ENCODE results near the gene ZSCAN30. TPM values are rescaled to one million over a fixed set of nuclear protein-coding genes. Genes with fewer than 3 reads are reported as not detected.

Gene ZSCAN30
- total RNA-seq, 1 experiment from 2014 or later = 21.9 TPM

GRCh38 chr18:35245719-35246317 lies 44.2 kb downstream of the ZSCAN30 start (continued):
- TF ChIP-seq FOXJ3 (CRISPR knock-in tag; IDR thresholded peaks at IDR 0.05; ENCODE audit: borderline replicate concordance) (no peak), GTF2I (CRISPR knock-in tag; conservative IDR thresholded peaks at IDR 0.05) (no peak), GRHL2 (CRISPR knock-in tag; IDR thresholded peaks at IDR 0.05; ENCODE audit: insufficient replicate concordance, severe bottlenecking) (no peak), ZNF121 (CRISPR knock-in tag; IDR thresholded peaks at IDR 0.05) (no peak), ZNF138 (CRISPR knock-in tag; conservative IDR thresholded peaks at IDR 0.05) (no peak), SOX15 (CRISPR knock-in tag; IDR thresholded peaks at IDR 0.05) (no peak), CREM (CRISPR knock-in tag; IDR thresholded peaks at IDR 0.05) (no peak), ZNF532 (CRISPR knock-in tag; IDR thresholded peaks at IDR 0.05; ENCODE audit: borderline replicate concordance) (no peak), MXD4 (CRISPR knock-in tag; IDR thresholded peaks at IDR 0.05; ENCODE audit: borderline replicate concordance) (no peak), CREB1 (CRISPR knock-in tag; IDR thresholded peaks at IDR 0.05) (no peak), ZNF232 (CRISPR knock-in tag; IDR thresholded peaks at IDR 0.05) (no peak)

- Mint-ChIP-seq H3K4me3 (no peak overlapping the region), H3K27me3 (ENCODE audit: low read depth) (no peaks in the 10 kb centered on the region), H3K4me1 (peaks cover 8% of the 10 kb centered on the region; the same call in 1 of the 2 replicates), H3K9me3 (no peaks in the 10 kb centered on the region), H3K36me3 (peaks cover 71% of the 10 kb centered on the region), H3K27ac (no peak overlapping the region)
- ATAC-seq (no peak), DNase-seq (ENCODE audit: low spot score) (no peak)
- TF ChIP-seq FOXP4 (CRISPR knock-in tag; IDR thresholded peaks at IDR 0.05) = no peak
- no peak for TF ChIP-seq OVOL2 (CRISPR knock-in tag; IDR thresholded peaks at IDR 0.05; ENCODE audit: borderline replicate concordance)
- TF ChIP-seq ATF6 (CRISPR knock-in tag; IDR thresholded peaks at IDR 0.05) = no peak
- TF ChIP-seq MAX (CRISPR knock-in tag; IDR thresholded peaks at IDR 0.05) = no peak
- no peak for TF ChIP-seq FOXP1 (CRISPR knock-in tag; IDR thresholded peaks at IDR 0.05; ENCODE audit: borderline replicate concordance)
- no peak for TF ChIP-seq E2F5 (CRISPR knock-in tag; IDR thresholded peaks at IDR 0.05)
- TF ChIP-seq GRHL2 (CRISPR knock-in tag; IDR thresholded peaks at IDR 0.05; ENCODE audit: insufficient replicate concordance, severe bottlenecking) = no peak
- TF ChIP-seq ZMAT4 (CRISPR knock-in tag; IDR thresholded peaks at IDR 0.05) = no peak
- ChIA-PET CTCF (no interaction called here), POLR2A (no interaction called here)
These were observed 45.4 kb downstream of the ZSCAN30 start for GRCh38 chr18:35244671-35245070.
